DLD1 (cell line): ENCODE measurements around the gene NUDT13.

ENCODE experiments used
- in situ Hi-C: cut with HindIII; loops from 2 replicates; pipeline ENCODE4 v1.10.0; 2017; ENCODE audit warnings: low sequenced_read_pairs

The NUDT13 gene

GRCh38 chr10:73161079-73161478 is 50.8 kb downstream of the NUDT13 start:
- in situ Hi-C loops, result no loop called here

- in situ Hi-C loops, result no loop called here
Measured at GRCh38 chr10:73161662-73162061, 51.4 kb downstream of the NUDT13 start.

GRCh38 chr10:73163096-73163495 is 52.8 kb downstream of the NUDT13 start:
- in situ Hi-C loops, result no loop called here

- in situ Hi-C loops, result no loop called here
Measured at GRCh38 chr10:73166972-73167371, 56.7 kb downstream of the NUDT13 start.

GRCh38 chr10:73167458-73167782 is 57.2 kb downstream of the NUDT13 start:
- in situ Hi-C loops, result no loop called here

GRCh38 chr10:73167783-73168464 is 57.7 kb downstream of the NUDT13 start, which contains the start of the genes ECD and FAM149B1:
Gene ECD (minus strand): TSS chr10:73168008. CDS start chr10:73163937, 4,071 bp downstream.
Gene FAM149B1 (plus strand): TSS chr10:73168119. CDS start chr10:73168340, 221 bp downstream.
- in situ Hi-C loops, result no loop called here

- in situ Hi-C loops, result no loop called here
Measured at GRCh38 chr10:73168465-73168803, 58.2 kb downstream of the NUDT13 start.

GRCh38 chr10:73169320-73169719 is 59.1 kb downstream of the NUDT13 start:
- in situ Hi-C loops, result no loop called here

GRCh38 chr10:73172867-73173266 is 62.6 kb downstream of the NUDT13 start:
- in situ Hi-C loops, result no loop called here

- in situ Hi-C loops, result no loop called here
Measured at GRCh38 chr10:73174148-73174925, 64.1 kb downstream of the NUDT13 start.
